GM18870 (cell line): Measurements from ENCODE around the gene TMEM255B.
"Not testable (repeated sequence)": the region's sequence is repeated elsewhere in the genome, so short reads cannot be mapped to it uniquely, and the experiment has no call there.

ENCODE experiments used
- ATAC-seq: cut with Tn5 transposase; IDR thresholded peaks from one replicate; pipeline ENCODE4 v1.9.1; 2021; ENCODE audit warnings: moderate library complexity; ENCODE audit not compliant: unreplicated experiment

Gene TMEM255B

DNA sequence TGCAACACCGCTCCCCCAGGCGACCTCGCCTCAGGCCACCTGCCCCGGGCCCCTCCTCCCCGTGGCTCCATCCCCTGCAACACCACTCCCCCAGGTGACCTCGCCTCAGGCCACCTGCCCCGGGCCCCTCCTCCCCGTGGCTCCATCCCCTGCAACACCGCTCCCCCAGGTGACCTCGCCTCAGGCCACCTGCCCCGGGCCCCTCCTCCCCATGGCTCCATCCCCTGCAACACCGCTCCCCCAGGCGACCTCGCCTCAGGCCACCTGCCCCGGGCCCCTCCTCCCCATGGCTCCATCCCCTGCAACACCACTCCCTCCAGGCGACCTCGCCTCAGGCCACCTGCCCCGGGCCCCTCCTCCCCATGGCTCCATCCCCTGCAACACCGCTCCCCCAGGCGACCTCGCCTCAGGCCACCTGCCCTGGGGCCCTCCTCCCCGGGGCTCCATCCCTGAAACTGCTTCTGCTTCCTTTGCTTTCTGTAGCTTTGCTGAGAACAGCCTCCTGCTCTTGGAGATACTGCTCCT is 71.5 kb downstream of the TMEM255B start:
- not testable (repeated sequence) for ATAC-seq

DNA sequence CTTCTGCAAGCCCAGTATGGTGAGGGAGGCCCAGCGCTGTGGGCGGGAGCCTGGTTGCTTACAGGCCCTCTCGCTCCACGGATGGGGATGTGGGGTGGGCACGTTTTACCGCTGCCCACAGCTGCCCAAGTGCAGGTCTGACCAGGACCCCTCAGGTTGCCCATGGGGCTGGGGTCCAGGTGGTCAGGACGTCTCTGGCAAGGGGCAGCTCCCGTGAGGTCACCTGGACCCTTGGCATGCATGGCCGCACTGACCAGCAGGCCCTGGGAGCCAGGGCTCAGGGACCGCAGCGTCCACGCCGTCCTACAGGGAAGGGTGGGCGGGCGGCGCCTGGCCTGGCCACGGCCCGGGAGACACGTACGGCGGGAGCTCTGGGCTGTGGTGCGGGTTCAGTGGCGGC is 72.0 kb downstream of the TMEM255B start:
- ATAC-seq, result no peak

DNA sequence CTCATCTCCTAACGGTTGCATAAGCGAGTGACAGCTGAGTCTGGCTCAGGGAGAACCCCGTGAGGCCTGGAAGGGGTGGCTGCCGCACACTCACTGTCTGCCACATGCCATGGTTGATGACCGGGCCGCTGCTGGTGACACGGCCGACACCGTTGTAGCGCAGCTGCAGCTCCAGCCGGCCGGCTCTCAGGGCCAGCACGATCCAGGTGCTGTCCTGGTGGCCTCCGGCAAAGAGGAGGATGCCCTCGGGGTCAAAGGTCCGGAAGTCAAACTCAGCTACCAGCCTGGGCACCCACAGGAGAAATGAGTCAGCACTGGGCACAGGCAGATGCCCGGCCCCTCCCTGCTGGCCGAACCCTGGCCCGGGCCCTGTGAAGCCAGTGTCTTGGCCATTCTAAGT is 73.2 kb downstream of the TMEM255B start:
- ATAC-seq, result no peak

DNA sequence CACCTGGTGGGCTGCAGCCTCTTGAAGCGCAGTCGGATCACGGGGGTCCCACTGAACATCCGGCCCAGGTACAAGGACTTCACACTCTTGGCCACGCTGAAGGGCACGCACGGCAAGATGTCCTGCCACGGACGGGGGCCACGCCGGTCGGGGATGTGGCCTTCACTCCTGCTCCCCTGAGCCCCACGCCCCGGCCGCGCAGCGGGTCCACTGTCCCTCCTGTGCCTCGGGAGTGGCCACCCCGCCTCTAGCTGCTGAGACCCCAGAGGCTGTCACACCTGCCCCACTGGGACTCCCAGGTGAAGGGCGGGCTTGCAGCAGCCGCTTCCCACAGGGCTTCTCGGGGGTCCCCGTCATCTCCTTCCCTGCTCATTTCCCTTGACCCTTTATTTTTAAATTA is 73.6 kb downstream of the TMEM255B start:
- ATAC-seq, result no peak

DNA sequence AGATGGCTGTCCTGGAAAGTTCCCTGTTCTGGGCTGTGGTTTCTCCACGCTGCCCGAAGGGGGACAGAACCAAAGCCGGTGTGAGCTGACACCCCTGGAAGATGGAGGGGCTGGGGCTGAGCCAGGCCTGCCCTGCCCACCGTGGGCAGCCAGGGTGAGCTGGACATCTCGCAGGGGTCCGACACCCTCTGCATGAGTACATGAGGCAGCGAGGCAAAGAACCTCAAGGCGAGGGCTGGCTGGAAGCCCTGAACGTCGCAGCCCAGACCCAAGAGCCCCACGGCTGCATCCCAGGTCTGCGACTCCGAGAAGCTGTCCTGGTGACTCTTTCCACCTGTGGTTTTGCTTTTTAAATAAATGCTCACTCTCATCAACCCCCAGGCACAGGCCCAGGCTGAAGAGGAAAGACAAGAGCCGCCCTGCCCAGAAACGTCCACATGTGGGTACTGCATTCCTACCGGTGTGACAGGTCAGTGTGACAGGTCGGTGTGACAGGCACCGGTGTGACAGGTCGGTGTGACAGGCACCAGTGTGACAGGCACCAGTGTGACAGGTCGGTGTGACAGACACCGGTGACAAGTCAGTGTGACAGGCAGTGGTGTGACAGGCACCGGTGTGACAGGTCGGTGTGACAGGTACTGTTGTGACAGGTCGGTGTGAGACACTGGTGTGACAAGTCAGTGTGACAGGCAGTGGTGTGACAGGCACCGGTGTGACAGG is 74.2 kb downstream of the TMEM255B start:
- ATAC-seq, result no peak

DNA sequence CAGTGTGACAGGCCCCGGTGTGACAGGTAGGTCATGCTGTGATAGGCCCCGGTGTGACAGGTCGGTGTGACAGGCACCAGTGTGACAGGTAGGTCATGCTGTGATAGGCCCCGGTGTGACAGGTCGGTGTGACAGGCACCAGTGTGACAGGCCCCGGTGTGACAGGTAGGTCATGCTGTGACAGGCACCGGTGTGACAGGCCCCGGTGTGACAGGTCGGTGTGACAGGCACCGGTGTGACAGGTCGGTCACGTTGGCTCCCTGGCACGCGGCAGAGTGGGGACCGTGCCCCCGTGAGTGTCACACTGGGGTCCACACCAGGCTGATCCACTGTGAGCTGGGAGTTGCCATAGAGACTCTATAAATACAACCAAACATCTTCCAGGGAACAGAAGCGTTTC is 75.0 kb downstream of the TMEM255B start:
- not testable (repeated sequence) for ATAC-seq

DNA sequence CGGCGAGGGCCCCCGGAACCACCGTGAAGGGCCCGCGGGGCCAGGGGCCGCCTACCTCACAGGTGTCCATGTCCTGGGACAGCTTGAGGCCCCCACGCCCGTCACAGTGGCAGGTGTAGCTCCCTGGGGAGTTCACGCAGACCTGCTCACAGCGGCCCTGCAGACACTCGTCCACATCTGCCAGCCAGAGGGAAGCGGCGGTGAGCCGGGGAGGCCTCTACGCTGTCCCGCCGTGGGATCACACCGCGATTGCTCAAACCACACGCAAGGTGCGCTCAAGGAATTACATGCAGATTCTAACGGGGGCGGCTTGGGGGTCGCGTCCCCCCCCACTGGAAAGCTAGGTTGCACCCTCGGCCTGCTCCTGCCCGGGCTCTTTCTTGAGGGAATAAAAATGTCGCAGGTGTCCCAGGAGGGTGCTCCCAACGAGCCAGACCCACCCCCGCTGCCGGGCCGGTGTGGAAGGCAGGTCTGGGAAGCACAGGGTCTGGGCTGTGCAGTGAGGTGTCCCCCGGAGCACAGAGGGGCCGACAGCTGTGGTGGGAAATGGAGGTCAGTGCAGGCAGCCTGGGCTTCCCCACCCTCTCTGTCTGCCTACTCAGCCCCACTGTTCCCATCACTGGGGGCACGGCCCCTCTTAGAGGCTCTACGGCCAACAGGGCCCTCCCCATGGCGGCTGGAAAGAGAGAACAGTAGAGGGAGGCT is 75.6 kb downstream of the TMEM255B start:
- no peak for ATAC-seq

DNA sequence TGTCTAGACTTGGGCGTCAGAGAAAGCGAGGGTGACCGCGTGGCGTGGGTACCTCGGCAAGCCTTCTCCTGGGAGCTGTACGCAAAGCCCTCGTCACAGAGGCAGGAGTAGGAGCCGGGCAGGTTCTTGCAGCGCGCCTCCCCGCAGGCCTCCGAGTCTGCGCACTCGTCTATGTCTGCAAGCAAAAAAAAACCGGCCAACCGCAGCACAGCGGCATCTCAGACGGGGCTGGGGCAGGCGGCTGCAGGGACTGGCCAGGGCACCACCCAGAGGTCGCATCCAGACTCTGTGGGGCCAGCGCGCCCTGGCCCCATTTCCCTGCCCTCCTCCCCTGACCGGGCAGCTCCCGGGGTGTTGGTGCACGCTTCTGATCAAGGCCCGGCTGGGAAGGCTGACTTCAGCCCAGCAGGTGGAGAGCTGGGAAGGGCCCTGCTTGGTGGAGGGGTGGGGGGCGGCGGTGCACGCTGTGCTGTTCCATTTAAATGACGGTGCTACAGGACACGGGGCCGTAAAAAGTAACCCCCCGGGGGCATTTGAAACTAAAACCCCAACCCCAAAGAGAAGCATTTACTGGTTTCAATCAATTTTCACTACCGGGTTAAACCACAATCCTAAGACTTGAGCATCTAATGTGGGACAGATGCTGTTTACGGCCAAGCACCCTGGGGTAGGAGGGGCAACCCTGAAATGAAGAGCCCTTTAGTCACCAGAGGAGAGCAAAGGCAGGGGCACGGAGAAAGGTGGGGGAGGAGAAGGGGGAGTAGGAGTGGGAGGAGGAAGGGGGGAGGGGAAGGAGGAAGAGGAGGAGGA is 76.6 kb downstream of the TMEM255B start:
- ATAC-seq, result no peak

DNA sequence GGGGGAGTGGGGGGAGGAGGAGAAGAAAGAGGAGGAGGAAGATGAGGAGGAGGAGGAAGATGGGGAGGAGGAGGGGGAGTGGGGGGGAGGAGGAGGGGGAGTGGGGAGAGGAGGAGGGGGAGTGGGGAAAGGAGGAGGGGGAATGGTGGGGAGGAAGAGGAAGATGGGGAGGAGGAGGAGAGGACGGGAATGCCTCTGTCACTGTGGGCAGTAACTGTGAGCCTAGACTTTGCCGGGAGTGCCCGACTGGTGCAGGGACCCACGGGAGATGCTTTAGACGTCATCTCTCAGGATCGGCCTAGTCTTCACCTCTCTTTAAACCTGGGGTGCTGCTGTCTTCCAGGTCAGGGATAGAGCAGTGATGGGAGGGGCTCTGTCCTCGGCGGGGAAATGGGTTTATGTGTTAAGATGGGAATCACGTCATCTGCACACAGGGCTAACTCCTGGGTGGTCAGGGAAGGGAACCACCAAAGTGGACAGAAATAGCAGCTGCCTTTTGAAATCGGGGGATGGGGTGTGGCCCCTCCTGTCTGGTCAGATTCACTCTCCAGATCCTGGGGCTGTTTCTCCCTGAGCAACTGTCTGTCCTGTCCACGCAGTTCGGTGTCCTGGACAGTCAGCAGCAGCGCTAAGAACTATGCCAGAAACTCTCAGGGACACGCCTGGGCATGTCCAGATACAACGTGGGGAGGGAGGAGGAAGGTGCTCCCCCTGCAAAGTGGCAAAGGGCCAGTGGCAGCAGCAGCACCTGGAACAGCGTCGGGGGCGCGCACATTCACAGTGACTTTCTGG is 77.9 kb downstream of the TMEM255B start:
- no peak for ATAC-seq

DNA sequence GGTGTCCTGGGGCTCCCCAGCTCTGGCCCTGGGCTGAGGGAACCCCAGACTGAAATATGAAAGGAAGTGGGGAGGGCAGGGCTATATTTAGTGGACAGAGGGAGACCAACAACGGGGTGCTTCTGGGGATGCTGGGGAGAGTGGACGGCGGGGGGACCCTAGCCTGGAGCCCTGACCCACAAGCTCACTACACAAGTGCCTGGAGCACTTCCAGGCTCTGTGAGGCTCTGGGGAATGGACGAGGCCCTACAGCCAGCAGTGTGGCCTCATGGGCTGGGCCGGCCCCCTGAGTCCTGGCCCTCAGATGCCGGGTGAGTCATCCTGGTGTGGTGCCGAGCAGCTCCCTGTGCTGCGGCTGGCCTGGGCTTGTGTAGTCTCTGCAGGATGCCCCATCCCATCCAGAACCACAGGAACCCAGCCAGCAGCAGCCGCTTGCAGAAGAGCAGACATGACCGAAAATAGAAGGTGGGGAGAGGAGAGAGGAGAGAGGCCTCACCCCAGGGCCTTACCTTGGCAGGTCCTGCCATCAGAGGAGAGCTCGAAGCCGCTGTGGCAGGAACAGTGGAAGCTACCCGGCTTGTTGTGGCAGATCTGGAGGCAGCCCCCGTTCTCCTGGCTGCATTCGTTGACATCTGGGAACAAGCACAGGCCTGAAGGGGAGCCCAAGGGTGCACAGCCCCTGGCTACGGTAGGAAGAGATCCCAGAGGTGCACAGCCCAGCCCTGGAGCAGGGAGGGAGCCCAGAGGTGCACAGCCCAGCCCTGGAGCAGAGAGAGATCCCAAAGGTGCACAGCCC is 78.7 kb downstream of the TMEM255B start:
- no peak for ATAC-seq

DNA sequence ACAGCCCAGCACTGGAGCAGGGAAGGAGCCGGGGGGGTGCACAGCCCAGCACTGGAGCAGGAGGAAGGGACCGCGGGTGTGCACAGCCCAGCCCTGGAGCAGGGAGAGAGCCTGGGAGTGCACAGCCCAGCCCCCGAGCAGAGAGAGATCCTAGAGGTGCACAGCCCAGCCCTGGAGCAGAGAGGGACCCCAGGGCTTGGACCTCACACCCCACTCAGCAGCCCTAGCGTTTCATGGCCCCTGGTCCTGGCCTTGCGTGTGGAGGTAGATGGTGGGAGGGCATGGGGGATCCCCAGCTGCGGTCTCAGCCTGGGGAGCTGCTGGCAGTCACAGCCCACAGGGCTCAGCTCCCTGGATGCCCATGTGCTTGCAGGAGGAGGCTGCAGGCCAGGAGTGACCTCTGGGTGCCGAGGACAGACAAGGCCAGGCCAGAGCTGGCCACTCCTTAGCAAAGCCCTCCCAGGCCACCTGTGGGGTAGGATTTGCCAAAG is 79.7 kb downstream of the TMEM255B start:
- ATAC-seq, result no peak

DNA sequence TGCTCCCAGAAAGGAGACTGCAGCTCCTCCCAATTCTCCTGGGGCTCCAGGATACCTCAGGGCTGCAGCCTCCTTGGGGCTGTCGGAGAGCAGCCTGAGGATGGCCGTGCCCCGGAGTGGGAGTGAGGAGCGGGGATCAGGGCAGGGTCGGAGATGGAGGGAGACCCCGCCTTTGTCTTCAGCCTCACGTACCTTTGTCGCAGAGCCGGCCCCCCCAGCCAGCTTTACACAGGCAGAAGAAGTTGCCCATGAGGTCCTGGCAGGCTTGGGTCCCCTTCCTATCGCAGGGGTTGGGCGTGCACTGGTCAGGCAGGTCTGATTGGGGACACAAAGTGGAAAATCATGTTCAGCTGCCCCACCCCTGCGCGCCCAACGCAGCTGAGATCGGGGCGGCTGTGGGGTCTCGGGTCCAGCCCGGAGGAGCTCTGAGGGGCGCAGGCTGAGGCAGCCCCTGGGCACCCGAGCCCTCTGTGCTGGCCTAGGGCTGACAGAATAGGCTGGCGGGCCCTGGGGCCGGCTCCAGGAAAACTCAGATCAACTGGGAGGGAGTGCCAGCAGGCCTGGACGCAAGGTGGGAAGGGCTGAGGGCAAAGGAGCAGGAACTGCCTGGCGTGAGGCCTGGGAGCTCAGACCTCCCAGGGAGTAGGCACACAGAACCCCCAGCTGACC is 80.6 kb downstream of the TMEM255B start:
- no peak for ATAC-seq

DNA sequence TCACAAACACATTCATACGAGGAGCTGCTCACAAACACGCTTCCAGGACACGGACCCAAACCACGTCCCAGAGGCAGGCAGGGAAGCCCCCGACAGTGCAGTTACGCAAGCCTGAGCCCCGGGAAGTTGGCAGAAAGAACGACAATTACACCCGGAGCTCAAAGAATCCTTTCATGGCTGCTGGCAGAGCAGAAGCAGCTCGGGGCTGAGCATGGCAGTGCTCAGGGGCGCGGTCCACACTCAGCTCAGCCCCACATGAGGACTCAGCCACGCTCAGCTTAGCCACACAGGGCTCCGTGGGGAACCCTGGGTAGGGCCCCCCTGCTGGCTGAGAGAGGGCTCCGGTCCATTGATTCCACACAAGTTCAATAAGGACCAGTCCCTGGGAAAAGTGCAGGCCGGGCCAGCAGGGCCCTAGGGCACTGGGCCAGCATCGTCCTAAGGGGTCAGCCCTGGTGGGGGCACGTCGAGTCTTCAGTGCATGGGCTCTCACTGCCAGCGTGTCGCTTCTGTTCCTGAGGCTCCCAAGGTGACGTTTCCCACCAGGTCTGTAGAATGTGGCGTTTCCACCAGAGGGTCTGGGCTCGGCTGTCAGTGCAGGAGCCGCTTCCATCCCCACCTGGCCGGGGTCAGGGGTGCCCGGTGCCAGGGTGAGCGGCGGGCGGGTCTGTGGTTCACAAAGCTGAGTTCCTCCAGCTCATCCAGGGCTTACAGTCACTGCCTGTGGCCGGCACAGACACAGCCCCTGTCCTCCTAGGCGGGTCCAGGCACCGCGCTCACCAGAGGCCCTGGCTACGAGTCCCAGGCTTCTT is 81.7 kb downstream of the TMEM255B start:
- no peak for ATAC-seq

DNA sequence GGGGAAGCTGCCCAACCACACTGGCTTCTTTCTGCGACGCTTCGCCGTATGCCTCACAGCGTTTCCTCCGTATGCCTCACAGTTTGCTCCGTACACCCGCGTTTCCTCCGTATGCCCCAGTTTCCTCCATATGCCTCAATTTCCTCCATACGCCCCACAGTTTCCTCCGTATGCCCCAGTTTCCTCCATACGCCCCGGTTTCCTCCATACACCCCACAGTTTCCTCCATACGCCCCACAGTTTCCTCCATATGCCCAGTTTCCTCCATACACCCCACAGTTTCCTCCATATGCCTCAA is 82.3 kb downstream of the TMEM255B start:
- no peak for ATAC-seq

DNA sequence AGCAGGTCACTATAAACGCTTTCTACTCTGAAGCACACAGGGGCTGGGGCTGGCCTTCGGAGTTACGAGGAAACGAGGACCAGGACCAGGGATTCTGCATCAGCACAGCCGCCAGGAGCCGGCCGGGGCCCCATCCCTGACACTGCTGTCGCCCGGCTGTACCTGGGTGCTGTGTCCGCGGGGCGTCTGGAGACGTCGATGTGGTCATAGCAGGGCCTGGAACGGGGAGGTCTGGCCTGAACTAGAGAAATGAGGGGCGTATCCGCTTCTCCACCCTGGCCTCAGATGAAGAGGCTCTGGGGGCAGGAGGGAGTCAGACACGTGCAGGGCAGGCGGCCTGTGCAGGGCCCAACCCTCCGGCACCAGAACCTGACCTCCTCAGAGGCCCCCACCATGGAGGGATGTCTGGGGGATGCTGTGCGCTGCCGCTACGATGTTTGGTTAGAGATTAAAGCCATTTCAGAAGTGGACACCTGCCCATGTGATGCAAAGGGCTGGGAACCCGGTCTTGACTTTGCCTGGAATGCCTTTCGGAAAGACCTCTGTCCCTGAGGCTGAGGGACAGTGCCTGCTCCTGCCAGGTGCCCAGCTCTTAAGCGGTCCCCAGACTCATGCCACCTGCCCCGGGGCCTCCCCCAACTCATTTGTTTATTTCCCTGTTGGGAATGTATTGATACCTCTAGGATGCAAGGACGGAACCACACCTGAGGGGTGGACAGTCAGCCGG is 83.5 kb downstream of the TMEM255B start:
- no peak for ATAC-seq

DNA sequence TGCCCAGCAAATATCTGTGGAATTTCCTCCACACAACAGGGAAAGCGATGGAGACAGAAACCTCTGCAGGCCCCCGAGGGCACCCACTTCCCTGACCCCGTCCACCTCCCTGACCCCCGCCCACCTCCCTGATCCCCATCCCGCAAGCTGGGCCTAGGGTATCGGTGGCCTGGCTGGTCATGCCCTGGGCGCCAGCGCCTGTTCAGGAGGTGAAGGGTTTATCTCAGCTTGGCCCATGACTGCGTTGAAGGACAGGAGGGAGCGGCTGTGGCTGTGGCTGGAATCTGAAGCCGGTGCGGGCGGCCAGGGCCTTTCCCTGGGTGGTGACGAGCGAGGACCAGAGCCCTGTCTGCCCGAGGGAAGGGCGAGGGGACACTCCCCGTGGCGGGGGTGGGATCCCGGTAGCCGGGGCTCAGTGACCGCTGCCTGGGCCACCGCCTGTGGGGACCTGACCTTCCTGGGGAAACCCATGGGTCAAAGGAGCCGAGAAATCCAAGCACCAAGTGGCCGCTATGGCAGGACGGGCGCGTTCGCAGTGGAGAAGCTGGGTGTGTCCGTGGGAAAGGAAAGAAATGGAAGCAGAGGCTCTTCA is 84.1 kb downstream of the TMEM255B start:
- no peak for ATAC-seq

DNA sequence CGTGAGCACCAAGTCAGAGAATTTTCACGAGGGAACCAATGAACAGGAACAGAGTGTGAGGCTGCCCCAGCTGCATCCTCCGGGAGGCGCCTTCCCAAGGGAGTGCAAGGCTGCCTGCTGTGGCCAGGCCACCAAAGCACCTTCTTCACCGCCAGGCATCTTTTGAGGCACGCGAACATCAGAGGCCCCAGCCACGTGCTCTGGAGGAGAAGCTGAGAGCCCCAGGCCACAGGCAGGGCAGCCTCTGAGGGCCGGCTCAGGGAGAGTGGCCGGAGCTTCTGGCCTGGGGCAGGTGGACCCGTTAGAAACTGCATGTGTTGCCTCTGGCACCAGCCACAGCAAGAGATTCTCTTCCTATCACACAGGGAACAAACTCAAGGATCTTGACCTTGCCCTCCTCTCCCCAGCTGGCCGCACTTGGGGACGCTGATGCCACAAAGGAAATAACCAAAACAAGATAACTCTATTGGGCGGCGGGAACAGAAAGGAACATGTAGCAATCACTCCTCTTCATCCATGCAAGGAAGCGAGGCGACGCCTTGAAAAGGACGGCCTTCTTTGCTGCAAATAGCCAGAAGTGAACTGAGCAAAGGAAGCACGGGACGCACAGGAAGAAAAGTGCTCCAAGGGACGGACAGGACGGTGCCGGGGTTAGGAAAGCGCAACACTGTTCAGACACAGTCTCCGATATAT is 85.0 kb downstream of the TMEM255B start:
- ATAC-seq, result no peak
